Smooth muscle cell (in vitro differentiated cells): ENCODE data around the gene QKI. TPM values are rescaled to one million over a fixed set of nuclear protein-coding genes. Genes with fewer than 3 reads are reported as not detected.

ENCODE experiments used
- DNase-seq: peaks from one replicate; lab custom pipeline; 2025; ENCODE audit not compliant: unreplicated experiment; lab: John Stamatoyannopoulos, UW
- H2AFZ ChIP-seq: fragments of 200-600 bp; sonication (generic); 2 replicates; pipeline ENCODE4 v1.6.0; 2016; ENCODE audit warnings: antibody characterized with exemption, low read depth, mild to moderate bottlenecking
- H3F3A ChIP-seq: fragments of 200-600 bp; sonication (generic); 2 replicates; pipeline ENCODE4 v1.6.0; 2017; ENCODE audit warnings: antibody characterized with exemption, low read depth
- H3K27ac ChIP-seq: fragments of 200-600 bp; sonication (generic); 2 replicates; pipeline ENCODE4 v1.5.1; 2016; ENCODE audit warnings: low read depth, mild to moderate bottlenecking
- H3K27me3 ChIP-seq: fragments of 200-600 bp; sonication (generic); 2 replicates; pipeline ENCODE4 v1.6.1; 2016; ENCODE audit warnings: low read depth, mild to moderate bottlenecking
- H3K36me3 ChIP-seq: fragments of 200-600 bp; sonication (generic); 2 replicates; pipeline ENCODE4 v1.5.1; 2016; ENCODE audit warnings: low read depth
- H3K4me1 ChIP-seq: fragments of 200-600 bp; sonication (generic); 2 replicates; pipeline ENCODE4 v1.5.1; 2016; ENCODE audit warnings: low read depth
- H3K4me2 ChIP-seq: fragments of 200-600 bp; sonication (generic); 2 replicates; pipeline ENCODE4 v1.6.0; 2016; ENCODE audit warnings: mild to moderate bottlenecking
- H3K4me3 ChIP-seq: fragments of 200-600 bp; sonication (generic); 2 replicates; pipeline ENCODE4 v1.5.1; 2016; ENCODE audit warnings: mild to moderate bottlenecking
- H3K79me2 ChIP-seq: fragments of 200-600 bp; sonication (generic); 2 replicates; pipeline ENCODE4 v1.6.0; 2016; ENCODE audit warnings: low read depth, mild to moderate bottlenecking
- H3K9ac ChIP-seq: fragments of 200-600 bp; sonication (generic); 2 replicates; pipeline ENCODE4 v1.6.0; 2016; ENCODE audit warnings: low read depth
- H3K9me3 ChIP-seq: fragments of 200-600 bp; sonication (generic); replicated peaks from 2 replicates; pipeline ENCODE4 v1.5.1; 2016; ENCODE audit warnings: low read depth
- H4K20me1 ChIP-seq: fragments of 200-600 bp; sonication (generic); 2 replicates; pipeline ENCODE4 v1.6.0; 2016; ENCODE audit warnings: low read depth
- CTCF ChIP-seq: fragments of 200-600 bp; sonication (generic); IDR thresholded peaks from 2 replicates; pipeline ENCODE4 v1.5.1; 2017; ENCODE audit warnings: borderline replicate concordance, mild to moderate bottlenecking, antibody characterized with exemption; ENCODE audit not compliant: insufficient read depth, poor library complexity, severe bottlenecking
- WGBS: methylation state at CpG from one replicate; pipeline ENCODE4 v1.1.7; 2016; ENCODE audit warnings: low lambda C conversion rate; 5-methylcytosine and 5-hydroxymethylcytosine counted together
- polyA plus RNA-seq: library from polyadenylated mRNA; unstranded; fragments of >200 nt; fragmentation: Nextera tagmentation; extraction: Ambion mirVana; gene quantifications from 2 replicates; pipeline ENCODE4 v1.2.1, GENCODE V29; 2016
- total RNA-seq: library from RNA; depleted of rRNA; stranded (reverse); fragments of >200 nt; gene quantifications from 2 replicates; pipeline ENCODE4 v1.2.3, GENCODE V29; 2014

QKI gene
- total and polyA plus RNA-seq, 2 experiments from 2014 or later, result 65.1 to 162 TPM

GRCh38 chr6:163501026-163501425 lies 86.5 kb downstream of the QKI start:
- no peak for DNase-seq
- whole genome bisulfite sequencing, result 94% methylated on average over 2 of the region's 2 CpGs
- no peak for TF ChIP-seq CTCF
- no peak overlapping the region for H3K4me3 ChIP-seq
- H3K79me2 ChIP-seq, result peaks cover 100% of the 10 kb centered on the region
- H3K27me3 ChIP-seq, result no peaks in the 10 kb centered on the region
- no peaks in the 10 kb centered on the region for H3K9me3 ChIP-seq
- H3K36me3 ChIP-seq, result no peaks in the 10 kb centered on the region
- no peak overlapping the region for H3K4me2 ChIP-seq
- H3K9ac ChIP-seq, result no peak overlapping the region
- peaks cover 98% of the 10 kb centered on the region for H4K20me1 ChIP-seq
- no peaks in the 10 kb centered on the region for H3K4me1 ChIP-seq
- no peak overlapping the region for H2AFZ ChIP-seq
- H3K27ac ChIP-seq, result no peak overlapping the region
- H3F3A ChIP-seq, result no peaks in the 10 kb centered on the region

- Histone ChIP-seq H3K27me3 (no peaks in the 10 kb centered on the region), H4K20me1 (peaks cover 98% of the 10 kb centered on the region), H3K79me2 (peaks cover 100% of the 10 kb centered on the region), H3K9me3 (no peaks in the 10 kb centered on the region), H3K4me3 (no peak overlapping the region), H3K27ac (no peak overlapping the region), H3K4me1 (no peaks in the 10 kb centered on the region), H3K36me3 (no peaks in the 10 kb centered on the region), H3F3A (no peaks in the 10 kb centered on the region), H3K4me2 (no peak overlapping the region), H2AFZ (no peak overlapping the region), H3K9ac (no peak overlapping the region)
- no peak for DNase-seq
- WGBS, result 90% methylated on average over 3 of the region's 3 CpGs
- TF ChIP-seq CTCF, result no peak
Measured at GRCh38 chr6:163501439-163501838, 86.9 kb downstream of the QKI start.

- no peaks in the 10 kb centered on the region for H3K4me1 ChIP-seq
- TF ChIP-seq CTCF, result no peak
- WGBS, result 82% methylated on average over 8 of the region's 8 CpGs
Measured at GRCh38 chr6:163504984-163505640, 90.6 kb downstream of the QKI start.

GRCh38 chr6:163507965-163508364 lies 93.4 kb downstream of the QKI start:
- Histone ChIP-seq H3K36me3 (peaks cover 6% of the 10 kb centered on the region), H4K20me1 (peaks cover 80% of the 10 kb centered on the region), H2AFZ (no peak overlapping the region), H3K79me2 (peaks cover 97% of the 10 kb centered on the region), H3K9ac (no peak overlapping the region), H3K4me3 (no peak overlapping the region), H3K9me3 (peaks cover 12% of the 10 kb centered on the region), H3F3A (peaks cover 5% of the 10 kb centered on the region), H3K27ac (no peak overlapping the region), H3K27me3 (no peaks in the 10 kb centered on the region), H3K4me1 (no peaks in the 10 kb centered on the region), H3K4me2 (no peak overlapping the region)
- DNase-seq, result no peak
- TF ChIP-seq CTCF, result no peak
- WGBS, result 98% methylated on average over 1 of the region's 1 CpG

More at GRCh38 chr6:163504984-163505640, 90.6 kb downstream of the QKI start:
- H3K9me3 ChIP-seq, result peaks cover 12% of the 10 kb centered on the region
- no peak overlapping the region for H3K4me3 ChIP-seq
- DNase-seq, result no peak
- no peak overlapping the region for H3K27ac ChIP-seq
- H3K36me3 ChIP-seq, result peaks cover 6% of the 10 kb centered on the region
- H3F3A ChIP-seq, result peaks cover 5% of the 10 kb centered on the region
- no peaks in the 10 kb centered on the region for H3K27me3 ChIP-seq
- peaks cover 97% of the 10 kb centered on the region for H3K79me2 ChIP-seq
- H3K9ac ChIP-seq, result no peak overlapping the region
- H2AFZ ChIP-seq, result no peak overlapping the region
- peaks cover 78% of the 10 kb centered on the region for H4K20me1 ChIP-seq
- H3K4me2 ChIP-seq, result no peak overlapping the region
